ENCODE results near the gene LTBP1.

The LTBP1 gene

GRCh38 chr2:33432871-33433270, 486.1 kb downstream of the LTBP1 start:
- no peak for DNase-seq (ENCODE audit: low read depth in 1 of 2, low spot score in 1 of 2)
- H3K27me3 ChIP-seq (ENCODE audit: insufficient read depth, poor library complexity, severe bottlenecking) = no peaks in the 10 kb centered on the region
- TF ChIP-seq, protein P1, sequence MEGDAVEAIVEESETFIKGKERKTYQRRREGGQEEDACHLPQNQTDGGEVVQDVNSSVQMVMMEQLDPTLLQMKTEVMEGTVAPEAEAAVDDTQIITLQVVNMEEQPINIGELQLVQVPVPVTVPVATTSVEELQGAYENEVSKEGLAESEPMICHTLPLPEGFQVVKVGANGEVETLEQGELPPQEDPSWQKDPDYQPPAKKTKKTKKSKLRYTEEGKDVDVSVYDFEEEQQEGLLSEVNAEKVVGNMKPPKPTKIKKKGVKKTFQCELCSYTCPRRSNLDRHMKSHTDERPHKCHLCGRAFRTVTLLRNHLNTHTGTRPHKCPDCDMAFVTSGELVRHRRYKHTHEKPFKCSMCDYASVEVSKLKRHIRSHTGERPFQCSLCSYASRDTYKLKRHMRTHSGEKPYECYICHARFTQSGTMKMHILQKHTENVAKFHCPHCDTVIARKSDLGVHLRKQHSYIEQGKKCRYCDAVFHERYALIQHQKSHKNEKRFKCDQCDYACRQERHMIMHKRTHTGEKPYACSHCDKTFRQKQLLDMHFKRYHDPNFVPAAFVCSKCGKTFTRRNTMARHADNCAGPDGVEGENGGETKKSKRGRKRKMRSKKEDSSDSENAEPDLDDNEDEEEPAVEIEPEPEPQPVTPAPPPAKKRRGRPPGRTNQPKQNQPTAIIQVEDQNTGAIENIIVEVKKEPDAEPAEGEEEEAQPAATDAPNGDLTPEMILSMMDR (IDR thresholded peaks at IDR 0.05; ENCODE audit: insufficient read depth, low read length) = no peak
- no peak for TF ChIP-seq GABPA (IDR thresholded peaks at IDR 0.05; ENCODE audit: low read depth)
- no peak for TF ChIP-seq POLR2AphosphoS5 (IDR thresholded peaks at IDR 0.05; ENCODE audit: low read depth)
- TF ChIP-seq, protein P2, sequence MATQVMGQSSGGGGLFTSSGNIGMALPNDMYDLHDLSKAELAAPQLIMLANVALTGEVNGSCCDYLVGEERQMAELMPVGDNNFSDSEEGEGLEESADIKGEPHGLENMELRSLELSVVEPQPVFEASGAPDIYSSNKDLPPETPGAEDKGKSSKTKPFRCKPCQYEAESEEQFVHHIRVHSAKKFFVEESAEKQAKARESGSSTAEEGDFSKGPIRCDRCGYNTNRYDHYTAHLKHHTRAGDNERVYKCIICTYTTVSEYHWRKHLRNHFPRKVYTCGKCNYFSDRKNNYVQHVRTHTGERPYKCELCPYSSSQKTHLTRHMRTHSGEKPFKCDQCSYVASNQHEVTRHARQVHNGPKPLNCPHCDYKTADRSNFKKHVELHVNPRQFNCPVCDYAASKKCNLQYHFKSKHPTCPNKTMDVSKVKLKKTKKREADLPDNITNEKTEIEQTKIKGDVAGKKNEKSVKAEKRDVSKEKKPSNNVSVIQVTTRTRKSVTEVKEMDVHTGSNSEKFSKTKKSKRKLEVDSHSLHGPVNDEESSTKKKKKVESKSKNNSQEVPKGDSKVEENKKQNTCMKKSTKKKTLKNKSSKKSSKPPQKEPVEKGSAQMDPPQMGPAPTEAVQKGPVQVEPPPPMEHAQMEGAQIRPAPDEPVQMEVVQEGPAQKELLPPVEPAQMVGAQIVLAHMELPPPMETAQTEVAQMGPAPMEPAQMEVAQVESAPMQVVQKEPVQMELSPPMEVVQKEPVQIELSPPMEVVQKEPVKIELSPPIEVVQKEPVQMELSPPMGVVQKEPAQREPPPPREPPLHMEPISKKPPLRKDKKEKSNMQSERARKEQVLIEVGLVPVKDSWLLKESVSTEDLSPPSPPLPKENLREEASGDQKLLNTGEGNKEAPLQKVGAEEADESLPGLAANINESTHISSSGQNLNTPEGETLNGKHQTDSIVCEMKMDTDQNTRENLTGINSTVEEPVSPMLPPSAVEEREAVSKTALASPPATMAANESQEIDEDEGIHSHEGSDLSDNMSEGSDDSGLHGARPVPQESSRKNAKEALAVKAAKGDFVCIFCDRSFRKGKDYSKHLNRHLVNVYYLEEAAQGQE (IDR thresholded peaks at IDR 0.05; ENCODE audit: insufficient replicate concordance, low read depth) = no peak
- no peak overlapping the region for H3K27ac ChIP-seq (replicated peaks)
- H3K4me3 ChIP-seq (replicated peaks; ENCODE audit: insufficient read depth, low read length) = no peak overlapping the region

- H3K4me3 ChIP-seq (replicated peaks; ENCODE audit: insufficient read depth, low read length) = no peak overlapping the region
- no peaks in the 10 kb centered on the region for H3K27me3 ChIP-seq (ENCODE audit: insufficient read depth, poor library complexity, severe bottlenecking)
- no peak for DNase-seq (ENCODE audit: low read depth in 1 of 2, low spot score in 1 of 2)
- no peak overlapping the region for H3K27ac ChIP-seq (replicated peaks)
- TF ChIP-seq, protein P1 (IDR thresholded peaks at IDR 0.05; ENCODE audit: insufficient read depth, low read length) = no peak
- TF ChIP-seq POLR2AphosphoS5 (IDR thresholded peaks at IDR 0.05; ENCODE audit: low read depth) (no peak), GABPA (IDR thresholded peaks at IDR 0.05; ENCODE audit: low read depth) (no peak), SPI1 (IDR thresholded peaks at IDR 0.05; ENCODE audit: borderline replicate concordance, low read depth) (no peak)
- TF ChIP-seq, protein P2 (IDR thresholded peaks at IDR 0.05; ENCODE audit: insufficient replicate concordance, low read depth) = no peak
Observed at GRCh38 chr2:33433279-33434235, 486.8 kb downstream of the LTBP1 start.

DNA sequence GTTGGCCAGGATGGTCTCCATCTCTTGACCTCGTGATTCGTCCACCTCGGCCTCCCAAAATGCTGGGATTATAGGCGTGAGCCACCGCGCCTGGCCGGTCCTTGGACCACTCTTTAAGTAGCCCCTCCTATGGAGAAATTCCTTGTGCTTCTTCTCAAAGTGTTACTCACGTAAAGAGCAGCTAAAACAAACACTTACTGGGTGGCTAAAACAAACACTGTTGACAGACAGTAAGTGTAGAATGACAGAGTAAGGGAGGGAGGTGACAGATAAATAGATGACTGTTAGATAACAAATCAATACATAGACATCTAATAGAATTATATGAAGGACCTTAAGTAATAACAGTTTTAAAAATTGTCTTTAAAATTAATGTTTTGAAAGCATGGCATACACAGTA, 488.8 kb downstream of the LTBP1 start:
- Histone ChIP-seq H3K27ac (replicated peaks) (no peak overlapping the region), H3K4me3 (replicated peaks; ENCODE audit: insufficient read depth, low read length) (no peak overlapping the region), H3K27me3 (ENCODE audit: insufficient read depth, poor library complexity, severe bottlenecking) (no peaks in the 10 kb centered on the region)
- no peak for DNase-seq (ENCODE audit: low read depth in 1 of 2, low spot score in 1 of 2)
- TF ChIP-seq SPI1 (IDR thresholded peaks at IDR 0.05; ENCODE audit: borderline replicate concordance, low read depth) (no peak), GABPA (IDR thresholded peaks at IDR 0.05; ENCODE audit: low read depth) (no peak), POLR2AphosphoS5 (IDR thresholded peaks at IDR 0.05; ENCODE audit: low read depth) (no peak)
- TF ChIP-seq, protein P2 (IDR thresholded peaks at IDR 0.05; ENCODE audit: insufficient replicate concordance, low read depth) = no peak
- TF ChIP-seq, protein P1 (IDR thresholded peaks at IDR 0.05; ENCODE audit: insufficient read depth, low read length) = no peak

Data from HL-60 (cell line).